Breast epithelium (tissue), 3 donors: ENCODE data around the gene PTH1R.

Experiments
- CTCF ChIP-seq, 3 donors: fragments of 450-650 bp; IDR thresholded peaks; one replicate each; pipeline ENCODE4 v1.5.1; 2016 to 2017; ENCODE audit warnings: antibody characterized with exemption in 3 of 3, mild to moderate bottlenecking in 3 of 3, moderate library complexity in 3 of 3
- POLR2A ChIP-seq: fragments of 450-650 bp; IDR thresholded peaks from one replicate; pipeline ENCODE4 v1.6.1; 2016; ENCODE audit warnings: antibody characterized with exemption, mild to moderate bottlenecking, moderate library complexity
- POLR2AphosphoS5 ChIP-seq, 3 donors: sonication (generic); formaldehyde crosslinking; IDR thresholded peaks; one replicate each; pipeline ENCODE4 v1.6.1; 2017; ENCODE audit warnings: antibody characterized with exemption in 3 of 3

GRCh38 chr3:46950650-46951241, 73.2 kb downstream of the PTH1R start:
- TF ChIP-seq POLR2A (no peak), CTCF (IDR thresholded peaks at IDR 0.05) (no peak), POLR2AphosphoS5 (IDR thresholded peaks at IDR 0.05) (no peak)
